Measurements from ENCODE around the gene CLASP1.

DNA sequence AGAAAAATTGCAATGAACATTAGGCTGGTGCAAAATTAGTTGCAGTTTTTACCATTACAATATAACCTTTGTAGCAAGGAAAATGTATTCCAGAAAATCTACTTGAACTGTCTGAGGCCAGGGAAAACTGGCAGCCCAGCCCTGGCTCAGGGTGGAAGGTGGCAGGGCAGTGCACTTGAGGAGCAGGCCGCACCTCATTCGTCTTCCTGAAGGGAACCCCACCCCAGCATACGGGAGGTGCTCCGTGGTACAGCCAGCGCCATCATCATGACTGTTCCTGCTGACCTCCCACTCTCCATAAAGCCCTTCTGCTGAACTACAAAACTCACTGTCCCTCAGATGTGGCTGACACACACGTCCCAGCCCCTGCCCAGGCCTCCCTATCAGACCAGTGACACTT, 298.4 kb downstream of the CLASP1 start:
- TF ChIP-seq, protein P1, sequence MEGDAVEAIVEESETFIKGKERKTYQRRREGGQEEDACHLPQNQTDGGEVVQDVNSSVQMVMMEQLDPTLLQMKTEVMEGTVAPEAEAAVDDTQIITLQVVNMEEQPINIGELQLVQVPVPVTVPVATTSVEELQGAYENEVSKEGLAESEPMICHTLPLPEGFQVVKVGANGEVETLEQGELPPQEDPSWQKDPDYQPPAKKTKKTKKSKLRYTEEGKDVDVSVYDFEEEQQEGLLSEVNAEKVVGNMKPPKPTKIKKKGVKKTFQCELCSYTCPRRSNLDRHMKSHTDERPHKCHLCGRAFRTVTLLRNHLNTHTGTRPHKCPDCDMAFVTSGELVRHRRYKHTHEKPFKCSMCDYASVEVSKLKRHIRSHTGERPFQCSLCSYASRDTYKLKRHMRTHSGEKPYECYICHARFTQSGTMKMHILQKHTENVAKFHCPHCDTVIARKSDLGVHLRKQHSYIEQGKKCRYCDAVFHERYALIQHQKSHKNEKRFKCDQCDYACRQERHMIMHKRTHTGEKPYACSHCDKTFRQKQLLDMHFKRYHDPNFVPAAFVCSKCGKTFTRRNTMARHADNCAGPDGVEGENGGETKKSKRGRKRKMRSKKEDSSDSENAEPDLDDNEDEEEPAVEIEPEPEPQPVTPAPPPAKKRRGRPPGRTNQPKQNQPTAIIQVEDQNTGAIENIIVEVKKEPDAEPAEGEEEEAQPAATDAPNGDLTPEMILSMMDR (IDR thresholded peaks at IDR 0.05; ENCODE audit: low read length) = no peak
- TF ChIP-seq EZH2 (IDR thresholded peaks at IDR 0.05; ENCODE audit: borderline replicate concordance, low read length) = no peak

Measured in OCI-LY1 (cell line).